WTC11 (cell line): Measurements from ENCODE around the gene MX1.

Experiments used
- CREB1 ChIP-seq: sonication (generic); formaldehyde crosslinking; IDR thresholded peaks from 2 replicates; pipeline ENCODE4 v1.8.0; 2023; ENCODE audit warnings: mild to moderate bottlenecking, missing genetic modification reagents
- GABPB1 ChIP-seq: sonication (generic); formaldehyde crosslinking; IDR thresholded peaks from 2 replicates; pipeline ENCODE4 v1.8.1; 2023; ENCODE audit warnings: mild to moderate bottlenecking, missing genetic modification reagents
- GRHL2 ChIP-seq: fragments of 250-450 bp; sonication (Bioruptor Pico); IDR thresholded peaks from 2 replicates; pipeline ENCODE4 v1.8.0; 2022; ENCODE audit warnings: mild to moderate bottlenecking, moderate library complexity; ENCODE audit not compliant: insufficient replicate concordance, severe bottlenecking
- HMGA2 ChIP-seq: fragments of 250-450 bp; sonication (Bioruptor Pico); IDR thresholded peaks from 2 replicates; pipeline ENCODE4 v1.4.0; 2021; ENCODE audit warnings: mild to moderate bottlenecking, moderate library complexity
- TCF7 ChIP-seq: sonication (generic); formaldehyde crosslinking; IDR thresholded peaks from 2 replicates; pipeline ENCODE4 v1.8.0; 2022; ENCODE audit warnings: mild to moderate bottlenecking, low read depth, missing genetic modification reagents, moderate library complexity
- TP53 ChIP-seq: sonication (generic); formaldehyde crosslinking; IDR thresholded peaks from 2 replicates; pipeline ENCODE4 v1.8.1; 2023; ENCODE audit warnings: mild to moderate bottlenecking, missing genetic modification reagents
- ZNF138 ChIP-seq: sonication (generic); formaldehyde crosslinking; conservative IDR thresholded peaks from 2 replicates; pipeline ENCODE4 v1.8.1; 2022; ENCODE audit warnings: mild to moderate bottlenecking, moderate library complexity, missing genetic modification reagents
- TF ChIP-seq, protein P1 (sequence below): fragments of 200-600 bp; IDR thresholded peaks from 2 replicates; pipeline ENCODE4 v1.8.0; 2022; ENCODE audit warnings: antibody characterized with exemption
- TF ChIP-seq, protein P2 (sequence below): sonication (generic); formaldehyde crosslinking; IDR thresholded peaks from 2 replicates; pipeline ENCODE4 v1.8.0; 2022; ENCODE audit warnings: mild to moderate bottlenecking, missing genetic modification reagents
- TF ChIP-seq, protein P3 (sequence below): fragments of 250-450 bp; sonication (Bioruptor Pico); IDR thresholded peaks from 2 replicates; pipeline ENCODE4 v2.1.2; 2022; ENCODE audit warnings: mild to moderate bottlenecking, moderate library complexity
- TF ChIP-seq, protein P4 (sequence below): fragments of 250-450 bp; sonication (Bioruptor Pico); IDR thresholded peaks from 2 replicates; pipeline ENCODE4 v1.8.0; 2021; ENCODE audit warnings: mild to moderate bottlenecking

DNA sequence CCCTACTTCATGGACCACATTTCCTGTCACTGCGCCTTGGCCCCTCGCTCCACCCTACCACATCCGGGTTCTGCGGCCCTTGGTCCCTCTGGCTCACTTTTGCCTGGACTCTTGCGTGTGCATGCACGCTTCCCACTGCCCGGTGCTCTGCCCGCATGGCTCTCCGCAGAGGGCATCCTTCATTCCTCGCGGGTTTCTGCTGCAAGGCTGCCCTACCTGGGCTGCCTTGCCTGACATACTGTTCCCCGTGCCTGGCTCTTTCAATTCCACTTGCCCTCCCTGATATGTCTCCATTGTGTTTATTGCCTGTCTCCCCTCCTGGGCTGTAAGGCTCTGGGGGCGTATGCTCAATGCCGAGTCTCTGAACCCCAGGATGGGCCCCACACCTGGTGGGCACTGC, 37.8 kb upstream of the MX1 start:
- no peak for TF ChIP-seq TCF7 (CRISPR knock-in tag)
- TF ChIP-seq, protein P1, sequence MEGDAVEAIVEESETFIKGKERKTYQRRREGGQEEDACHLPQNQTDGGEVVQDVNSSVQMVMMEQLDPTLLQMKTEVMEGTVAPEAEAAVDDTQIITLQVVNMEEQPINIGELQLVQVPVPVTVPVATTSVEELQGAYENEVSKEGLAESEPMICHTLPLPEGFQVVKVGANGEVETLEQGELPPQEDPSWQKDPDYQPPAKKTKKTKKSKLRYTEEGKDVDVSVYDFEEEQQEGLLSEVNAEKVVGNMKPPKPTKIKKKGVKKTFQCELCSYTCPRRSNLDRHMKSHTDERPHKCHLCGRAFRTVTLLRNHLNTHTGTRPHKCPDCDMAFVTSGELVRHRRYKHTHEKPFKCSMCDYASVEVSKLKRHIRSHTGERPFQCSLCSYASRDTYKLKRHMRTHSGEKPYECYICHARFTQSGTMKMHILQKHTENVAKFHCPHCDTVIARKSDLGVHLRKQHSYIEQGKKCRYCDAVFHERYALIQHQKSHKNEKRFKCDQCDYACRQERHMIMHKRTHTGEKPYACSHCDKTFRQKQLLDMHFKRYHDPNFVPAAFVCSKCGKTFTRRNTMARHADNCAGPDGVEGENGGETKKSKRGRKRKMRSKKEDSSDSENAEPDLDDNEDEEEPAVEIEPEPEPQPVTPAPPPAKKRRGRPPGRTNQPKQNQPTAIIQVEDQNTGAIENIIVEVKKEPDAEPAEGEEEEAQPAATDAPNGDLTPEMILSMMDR = no peak
- TF ChIP-seq, protein P2, sequence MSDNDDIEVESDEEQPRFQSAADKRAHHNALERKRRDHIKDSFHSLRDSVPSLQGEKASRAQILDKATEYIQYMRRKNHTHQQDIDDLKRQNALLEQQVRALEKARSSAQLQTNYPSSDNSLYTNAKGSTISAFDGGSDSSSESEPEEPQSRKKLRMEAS (CRISPR knock-in tag) = no peak
- no peak for TF ChIP-seq CREB1 (CRISPR knock-in tag)
- TF ChIP-seq, protein P3, sequence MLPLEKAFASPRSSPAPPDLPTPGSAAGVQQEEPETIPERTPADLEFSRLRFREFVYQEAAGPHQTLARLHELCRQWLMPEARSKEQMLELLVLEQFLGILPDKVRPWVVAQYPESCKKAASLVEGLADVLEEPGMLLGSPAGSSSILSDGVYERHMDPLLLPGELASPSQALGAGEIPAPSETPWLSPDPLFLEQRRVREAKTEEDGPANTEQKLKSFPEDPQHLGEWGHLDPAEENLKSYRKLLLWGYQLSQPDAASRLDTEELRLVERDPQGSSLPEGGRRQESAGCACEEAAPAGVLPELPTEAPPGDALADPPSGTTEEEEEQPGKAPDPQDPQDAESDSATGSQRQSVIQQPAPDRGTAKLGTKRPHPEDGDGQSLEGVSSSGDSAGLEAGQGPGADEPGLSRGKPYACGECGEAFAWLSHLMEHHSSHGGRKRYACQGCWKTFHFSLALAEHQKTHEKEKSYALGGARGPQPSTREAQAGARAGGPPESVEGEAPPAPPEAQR = no peak
- no peak for TF ChIP-seq TP53 (CRISPR knock-in tag)
- TF ChIP-seq GRHL2 = no peak
- no peak for TF ChIP-seq GABPB1 (CRISPR knock-in tag)
- no peak for TF ChIP-seq HMGA2 (CRISPR knock-in tag)
- TF ChIP-seq, protein P4, sequence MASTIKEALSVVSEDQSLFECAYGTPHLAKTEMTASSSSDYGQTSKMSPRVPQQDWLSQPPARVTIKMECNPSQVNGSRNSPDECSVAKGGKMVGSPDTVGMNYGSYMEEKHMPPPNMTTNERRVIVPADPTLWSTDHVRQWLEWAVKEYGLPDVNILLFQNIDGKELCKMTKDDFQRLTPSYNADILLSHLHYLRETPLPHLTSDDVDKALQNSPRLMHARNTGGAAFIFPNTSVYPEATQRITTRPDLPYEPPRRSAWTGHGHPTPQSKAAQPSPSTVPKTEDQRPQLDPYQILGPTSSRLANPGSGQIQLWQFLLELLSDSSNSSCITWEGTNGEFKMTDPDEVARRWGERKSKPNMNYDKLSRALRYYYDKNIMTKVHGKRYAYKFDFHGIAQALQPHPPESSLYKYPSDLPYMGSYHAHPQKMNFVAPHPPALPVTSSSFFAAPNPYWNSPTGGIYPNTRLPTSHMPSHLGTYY = no peak
- no peak for TF ChIP-seq ZNF138 (CRISPR knock-in tag)
